D721Med (cell line): ENCODE measurements around the gene STAB1.

Source experiments
- DNase-seq: peaks from one replicate; pipeline ENCODE4 v3.0.0; 2011; ENCODE audit warnings: low spot score; ENCODE audit not compliant: insufficient read length
- FAIRE-seq: peaks from 2 replicates; lab custom pipeline; 2011; peaks lifted over from hg19 to GRCh38; lab: Jason Lieb, UNC
- TF ChIP-seq, protein P1 (sequence below): IDR thresholded peaks from 2 replicates; pipeline ENCODE4 v1.5.1; 2012; ENCODE audit warnings: mild to moderate bottlenecking, control low read depth; ENCODE audit not compliant: insufficient read depth; ENCODE audit errors: missing control alignments

Gene STAB1

DNA sequence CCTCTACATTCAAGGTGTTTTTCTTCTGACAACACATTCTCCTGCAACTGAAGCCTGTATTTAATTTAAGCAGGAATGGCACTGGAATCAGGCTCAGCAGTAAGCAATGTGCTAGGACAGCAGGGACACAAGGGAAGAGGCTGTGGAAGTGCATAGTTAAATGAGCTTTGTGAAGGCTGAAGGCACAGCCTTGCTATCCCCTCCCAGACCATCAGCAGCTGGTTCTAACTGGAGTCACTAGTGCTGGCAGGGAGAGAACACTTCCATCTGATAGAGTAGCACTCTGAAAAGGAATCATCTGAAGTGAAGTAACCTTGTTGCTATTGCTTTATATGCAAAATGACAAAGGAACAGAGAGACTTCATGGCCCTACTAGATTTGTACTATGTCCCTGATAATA, 56.0 kb downstream of the STAB1 start:
- no peak for DNase-seq
- TF ChIP-seq, protein P1, sequence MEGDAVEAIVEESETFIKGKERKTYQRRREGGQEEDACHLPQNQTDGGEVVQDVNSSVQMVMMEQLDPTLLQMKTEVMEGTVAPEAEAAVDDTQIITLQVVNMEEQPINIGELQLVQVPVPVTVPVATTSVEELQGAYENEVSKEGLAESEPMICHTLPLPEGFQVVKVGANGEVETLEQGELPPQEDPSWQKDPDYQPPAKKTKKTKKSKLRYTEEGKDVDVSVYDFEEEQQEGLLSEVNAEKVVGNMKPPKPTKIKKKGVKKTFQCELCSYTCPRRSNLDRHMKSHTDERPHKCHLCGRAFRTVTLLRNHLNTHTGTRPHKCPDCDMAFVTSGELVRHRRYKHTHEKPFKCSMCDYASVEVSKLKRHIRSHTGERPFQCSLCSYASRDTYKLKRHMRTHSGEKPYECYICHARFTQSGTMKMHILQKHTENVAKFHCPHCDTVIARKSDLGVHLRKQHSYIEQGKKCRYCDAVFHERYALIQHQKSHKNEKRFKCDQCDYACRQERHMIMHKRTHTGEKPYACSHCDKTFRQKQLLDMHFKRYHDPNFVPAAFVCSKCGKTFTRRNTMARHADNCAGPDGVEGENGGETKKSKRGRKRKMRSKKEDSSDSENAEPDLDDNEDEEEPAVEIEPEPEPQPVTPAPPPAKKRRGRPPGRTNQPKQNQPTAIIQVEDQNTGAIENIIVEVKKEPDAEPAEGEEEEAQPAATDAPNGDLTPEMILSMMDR: no peak
- no peak for FAIRE-seq

- FAIRE-seq (no peak), DNase-seq (no peak)
- TF ChIP-seq, protein P1: no peak
These were observed 57.0 kb downstream of the STAB1 start for GRCh38 chr3:52552089-52552488.

DNA sequence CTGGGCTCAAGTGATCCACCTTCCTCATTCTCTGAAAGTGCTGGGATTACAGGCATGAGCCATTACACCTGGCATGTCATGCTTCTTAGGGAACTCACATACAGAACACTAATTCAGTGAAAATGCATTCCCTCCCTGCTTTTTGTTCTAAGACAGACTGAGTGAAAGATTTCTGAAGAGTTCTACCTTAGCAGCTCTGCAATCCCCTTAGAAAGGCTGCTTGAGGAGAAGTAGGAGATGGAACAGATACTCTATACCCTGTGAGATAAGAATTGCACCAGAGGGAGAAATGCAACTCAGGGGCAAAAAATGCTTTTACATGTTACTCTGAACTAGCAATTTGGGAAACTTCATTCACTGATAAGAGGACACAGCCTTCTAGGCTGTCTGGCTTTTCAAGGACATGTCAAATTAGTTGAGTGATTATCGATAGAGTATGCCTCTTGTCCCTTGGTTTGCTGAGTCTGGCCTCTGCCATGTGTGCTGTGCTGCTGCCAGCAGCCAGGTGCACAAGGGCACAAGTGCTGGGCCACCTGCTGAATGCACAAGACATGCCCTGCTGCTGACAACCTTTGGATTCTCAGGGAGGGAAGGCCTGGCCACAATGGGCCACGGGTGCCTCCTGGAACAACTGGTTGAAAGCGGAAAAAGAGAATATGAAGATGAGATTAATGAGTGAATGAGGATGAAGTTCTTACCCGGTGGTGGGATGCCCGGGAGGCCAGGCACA, 59.1 kb downstream of the STAB1 start:
- TF ChIP-seq, protein P1: no peak
- DNase-seq (no peak), FAIRE-seq (no peak)

DNA sequence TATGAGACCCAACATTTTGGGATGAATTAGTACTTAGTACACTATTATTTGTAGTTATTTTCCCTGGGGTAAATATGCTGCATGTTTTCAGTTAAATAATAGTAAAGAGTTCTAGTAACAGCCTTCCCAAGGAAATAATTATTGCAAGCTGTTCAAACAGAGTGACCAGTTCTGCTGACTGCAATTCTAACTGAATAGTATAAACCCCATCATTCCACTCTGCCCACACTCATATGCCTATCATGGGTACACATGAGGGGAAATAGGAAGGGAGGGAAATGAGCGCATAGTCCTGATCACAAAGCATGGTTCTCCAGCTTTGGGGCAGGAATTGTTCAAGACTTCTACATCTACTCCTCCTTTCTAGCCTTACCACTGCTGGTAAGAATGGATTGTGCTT, 59.9 kb downstream of the STAB1 start:
- TF ChIP-seq, protein P1: no peak
- DNase-seq: no peak
- no peak for FAIRE-seq

GRCh38 chr3:52557011-52557960, 62.1 kb downstream of the STAB1 start:
- DNase-seq (no peak), FAIRE-seq (no peak)
- TF ChIP-seq, protein P1: no peak

- DNase-seq (no peak), FAIRE-seq (no peak)
- TF ChIP-seq, protein P1: no peak
These were observed 63.3 kb downstream of the STAB1 start for GRCh38 chr3:52558436-52558835.
